SK-N-SH treated with all-trans-retinoic acid at 6 μM for 48 hours (cell line): ENCODE measurements around the gene GALNT11.

ENCODE experiments used
- ATAC-seq: fragments of 200-7000 bp; cut with Tn5 transposase; 3 replicates; pipeline ENCODE4 v1.9.1; 2020; ENCODE audit warnings: mild to moderate bottlenecking, moderate library complexity
- ARNTL ChIP-seq: fragments of 450-650 bp; formaldehyde crosslinking; IDR thresholded peaks from 2 replicates; pipeline ENCODE4 v1.5.0; 2020; ENCODE audit warnings: low read depth, mild to moderate bottlenecking, moderate library complexity, borderline replicate concordance
- BACH2 ChIP-seq: fragments of 250-450 bp; sonication (Bioruptor Pico); IDR thresholded peaks from 2 replicates; pipeline ENCODE4 v1.9.0; 2021; ENCODE audit warnings: mild to moderate bottlenecking, borderline replicate concordance
- CSDC2 ChIP-seq: fragments of 250-450 bp; sonication (Bioruptor Pico); IDR thresholded peaks from 2 replicates; pipeline ENCODE4 v1.5.0; 2020; ENCODE audit warnings: mild to moderate bottlenecking, moderate library complexity
- ESRRG ChIP-seq: fragments of 250-450 bp; sonication (Bioruptor Pico); IDR thresholded peaks from 2 replicates; pipeline ENCODE4 v1.6.1; 2021; ENCODE audit warnings: mild to moderate bottlenecking
- GLIS3 ChIP-seq: fragments of 250-450 bp; sonication (Bioruptor Pico); IDR thresholded peaks from 2 replicates; pipeline ENCODE4 v1.5.0; 2020; ENCODE audit warnings: mild to moderate bottlenecking, moderate library complexity
- ISL1 ChIP-seq: fragments of 250-450 bp; sonication (Bioruptor Pico); IDR thresholded peaks from 2 replicates; pipeline ENCODE4 v2.1.2; 2022; ENCODE audit warnings: mild to moderate bottlenecking, moderate library complexity
- OSR1 ChIP-seq: fragments of 250-450 bp; sonication (Bioruptor Pico); IDR thresholded peaks from 2 replicates; pipeline ENCODE4 v1.8.0; 2022; ENCODE audit warnings: moderate library complexity, mild to moderate bottlenecking, inconsistent platforms
- PPARA ChIP-seq: fragments of 250-450 bp; sonication (Bioruptor Pico); IDR thresholded peaks from 2 replicates; pipeline ENCODE4 v1.5.0; 2020; ENCODE audit warnings: mild to moderate bottlenecking, borderline replicate concordance
- RARB ChIP-seq: fragments of 250-450 bp; sonication (Bioruptor Pico); IDR thresholded peaks from 2 replicates; pipeline ENCODE4 v1.8.0; 2021; ENCODE audit warnings: mild to moderate bottlenecking, moderate library complexity
- SNAI2 ChIP-seq: fragments of 250-450 bp; sonication (Bioruptor Pico); IDR thresholded peaks from 2 replicates; pipeline ENCODE4 v1.5.0; 2020; ENCODE audit warnings: mild to moderate bottlenecking, moderate library complexity
- TCF4 ChIP-seq: fragments of 250-450 bp; sonication (Bioruptor Pico); IDR thresholded peaks from 2 replicates; pipeline ENCODE4 v1.8.0; 2021; ENCODE audit warnings: mild to moderate bottlenecking, moderate library complexity, borderline replicate concordance
- TOX ChIP-seq: fragments of 250-450 bp; sonication (Bioruptor Pico); IDR thresholded peaks from 2 replicates; pipeline ENCODE4 v1.8.0; 2021; ENCODE audit warnings: mild to moderate bottlenecking, moderate library complexity, borderline replicate concordance
- ZC3H10 ChIP-seq: fragments of 250-450 bp; sonication (Bioruptor Pico); IDR thresholded peaks from 2 replicates; pipeline ENCODE4 v1.5.1; 2021; ENCODE audit warnings: mild to moderate bottlenecking, moderate library complexity
- ZFP3 ChIP-seq: fragments of 250-450 bp; sonication (Bioruptor Pico); IDR thresholded peaks from 2 replicates; pipeline ENCODE4 v1.5.0; 2020; ENCODE audit warnings: mild to moderate bottlenecking, moderate library complexity
- ZFP30 ChIP-seq: fragments of 450-650 bp; formaldehyde crosslinking; IDR thresholded peaks from 2 replicates; pipeline ENCODE4 v1.5.0; 2022; ENCODE audit warnings: mild to moderate bottlenecking, moderate library complexity
- ZNF565 ChIP-seq: fragments of 450-650 bp; formaldehyde crosslinking; conservative IDR thresholded peaks from 2 replicates; pipeline ENCODE4 v1.5.0; 2020; ENCODE audit warnings: low read depth, mild to moderate bottlenecking, moderate library complexity
- ZNF70 ChIP-seq: fragments of 450-650 bp; formaldehyde crosslinking; IDR thresholded peaks from 2 replicates; pipeline ENCODE4 v1.5.0; 2020; ENCODE audit warnings: mild to moderate bottlenecking, moderate library complexity
- ZNF8 ChIP-seq: fragments of 450-650 bp; formaldehyde crosslinking; IDR thresholded peaks from 2 replicates; pipeline ENCODE4 v1.5.0; 2020; ENCODE audit warnings: mild to moderate bottlenecking, moderate library complexity
- TF ChIP-seq, protein P1 (sequence below): fragments of 250-450 bp; sonication (Bioruptor Pico); IDR thresholded peaks from 2 replicates; pipeline ENCODE4 v1.8.0; 2020; ENCODE audit warnings: mild to moderate bottlenecking, moderate library complexity, borderline replicate concordance
- TF ChIP-seq, protein P2 (sequence below): fragments of 250-450 bp; sonication (Bioruptor Pico); IDR thresholded peaks from 2 replicates; pipeline ENCODE4 v1.5.1; 2020; ENCODE audit warnings: low read depth, mild to moderate bottlenecking, moderate library complexity
- TF ChIP-seq, protein P3 (sequence below): fragments of 250-450 bp; sonication (Bioruptor Pico); IDR thresholded peaks from 2 replicates; pipeline ENCODE4 v1.5.0; 2020; ENCODE audit warnings: mild to moderate bottlenecking, moderate library complexity
- TF ChIP-seq, protein P4 (sequence below): fragments of 250-450 bp; sonication (Bioruptor Pico); IDR thresholded peaks from 2 replicates; pipeline ENCODE4 v1.5.1; 2021; ENCODE audit warnings: mild to moderate bottlenecking, moderate library complexity

The GALNT11 gene

GRCh38 chr7:152117356-152117755, 91.9 kb downstream of the GALNT11 start:
- no peak for ATAC-seq
- TF ChIP-seq ZNF70 (no peak), ZNF565 (CRISPR knock-in tag) (no peak), TCF4 (no peak), TOX (CRISPR knock-in tag) (no peak), ZC3H10 (no peak), OSR1 (CRISPR knock-in tag) (no peak), ISL1 (CRISPR knock-in tag) (no peak), ARNTL (CRISPR knock-in tag) (no peak), CSDC2 (CRISPR knock-in tag) (no peak), GLIS3 (CRISPR knock-in tag) (no peak), ESRRG (CRISPR knock-in tag) (no peak), ZNF8 (no peak), ZFP3 (no peak), RARB (CRISPR knock-in tag) (no peak), PPARA (CRISPR knock-in tag) (no peak)
- TF ChIP-seq, protein P1, sequence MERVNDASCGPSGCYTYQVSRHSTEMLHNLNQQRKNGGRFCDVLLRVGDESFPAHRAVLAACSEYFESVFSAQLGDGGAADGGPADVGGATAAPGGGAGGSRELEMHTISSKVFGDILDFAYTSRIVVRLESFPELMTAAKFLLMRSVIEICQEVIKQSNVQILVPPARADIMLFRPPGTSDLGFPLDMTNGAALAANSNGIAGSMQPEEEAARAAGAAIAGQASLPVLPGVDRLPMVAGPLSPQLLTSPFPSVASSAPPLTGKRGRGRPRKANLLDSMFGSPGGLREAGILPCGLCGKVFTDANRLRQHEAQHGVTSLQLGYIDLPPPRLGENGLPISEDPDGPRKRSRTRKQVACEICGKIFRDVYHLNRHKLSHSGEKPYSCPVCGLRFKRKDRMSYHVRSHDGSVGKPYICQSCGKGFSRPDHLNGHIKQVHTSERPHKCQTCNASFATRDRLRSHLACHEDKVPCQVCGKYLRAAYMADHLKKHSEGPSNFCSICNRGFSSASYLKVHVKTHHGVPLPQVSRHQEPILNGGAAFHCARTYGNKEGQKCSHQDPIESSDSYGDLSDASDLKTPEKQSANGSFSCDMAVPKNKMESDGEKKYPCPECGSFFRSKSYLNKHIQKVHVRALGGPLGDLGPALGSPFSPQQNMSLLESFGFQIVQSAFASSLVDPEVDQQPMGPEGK = no peak
- TF ChIP-seq, protein P2, sequence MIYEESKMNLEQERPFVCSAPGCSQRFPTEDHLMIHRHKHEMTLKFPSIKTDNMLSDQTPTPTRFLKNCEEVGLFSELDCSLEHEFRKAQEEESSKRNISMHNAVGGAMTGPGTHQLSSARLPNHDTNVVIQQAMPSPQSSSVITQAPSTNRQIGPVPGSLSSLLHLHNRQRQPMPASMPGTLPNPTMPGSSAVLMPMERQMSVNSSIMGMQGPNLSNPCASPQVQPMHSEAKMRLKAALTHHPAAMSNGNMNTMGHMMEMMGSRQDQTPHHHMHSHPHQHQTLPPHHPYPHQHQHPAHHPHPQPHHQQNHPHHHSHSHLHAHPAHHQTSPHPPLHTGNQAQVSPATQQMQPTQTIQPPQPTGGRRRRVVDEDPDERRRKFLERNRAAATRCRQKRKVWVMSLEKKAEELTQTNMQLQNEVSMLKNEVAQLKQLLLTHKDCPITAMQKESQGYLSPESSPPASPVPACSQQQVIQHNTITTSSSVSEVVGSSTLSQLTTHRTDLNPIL = no peak
- TF ChIP-seq, protein P3, sequence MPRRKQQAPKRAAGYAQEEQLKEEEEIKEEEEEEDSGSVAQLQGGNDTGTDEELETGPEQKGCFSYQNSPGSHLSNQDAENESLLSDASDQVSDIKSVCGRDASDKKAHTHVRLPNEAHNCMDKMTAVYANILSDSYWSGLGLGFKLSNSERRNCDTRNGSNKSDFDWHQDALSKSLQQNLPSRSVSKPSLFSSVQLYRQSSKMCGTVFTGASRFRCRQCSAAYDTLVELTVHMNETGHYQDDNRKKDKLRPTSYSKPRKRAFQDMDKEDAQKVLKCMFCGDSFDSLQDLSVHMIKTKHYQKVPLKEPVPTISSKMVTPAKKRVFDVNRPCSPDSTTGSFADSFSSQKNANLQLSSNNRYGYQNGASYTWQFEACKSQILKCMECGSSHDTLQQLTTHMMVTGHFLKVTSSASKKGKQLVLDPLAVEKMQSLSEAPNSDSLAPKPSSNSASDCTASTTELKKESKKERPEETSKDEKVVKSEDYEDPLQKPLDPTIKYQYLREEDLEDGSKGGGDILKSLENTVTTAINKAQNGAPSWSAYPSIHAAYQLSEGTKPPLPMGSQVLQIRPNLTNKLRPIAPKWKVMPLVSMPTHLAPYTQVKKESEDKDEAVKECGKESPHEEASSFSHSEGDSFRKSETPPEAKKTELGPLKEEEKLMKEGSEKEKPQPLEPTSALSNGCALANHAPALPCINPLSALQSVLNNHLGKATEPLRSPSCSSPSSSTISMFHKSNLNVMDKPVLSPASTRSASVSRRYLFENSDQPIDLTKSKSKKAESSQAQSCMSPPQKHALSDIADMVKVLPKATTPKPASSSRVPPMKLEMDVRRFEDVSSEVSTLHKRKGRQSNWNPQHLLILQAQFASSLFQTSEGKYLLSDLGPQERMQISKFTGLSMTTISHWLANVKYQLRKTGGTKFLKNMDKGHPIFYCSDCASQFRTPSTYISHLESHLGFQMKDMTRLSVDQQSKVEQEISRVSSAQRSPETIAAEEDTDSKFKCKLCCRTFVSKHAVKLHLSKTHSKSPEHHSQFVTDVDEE (CRISPR knock-in tag) = no peak

GRCh38 chr7:152120210-152120609, 94.7 kb downstream of the GALNT11 start:
- ATAC-seq = no peak; the same call in 2 of the 3 replicates
- no peak for TF ChIP-seq GLIS3 (CRISPR knock-in tag)
- TF ChIP-seq TOX (CRISPR knock-in tag) = no peak

GRCh38 chr7:152120776-152121175, 95.3 kb downstream of the GALNT11 start:
- no peak for TF ChIP-seq OSR1 (CRISPR knock-in tag)
- TF ChIP-seq SNAI2 = no peak
- TF ChIP-seq ISL1 (CRISPR knock-in tag) = no peak
- TF ChIP-seq, protein P4, sequence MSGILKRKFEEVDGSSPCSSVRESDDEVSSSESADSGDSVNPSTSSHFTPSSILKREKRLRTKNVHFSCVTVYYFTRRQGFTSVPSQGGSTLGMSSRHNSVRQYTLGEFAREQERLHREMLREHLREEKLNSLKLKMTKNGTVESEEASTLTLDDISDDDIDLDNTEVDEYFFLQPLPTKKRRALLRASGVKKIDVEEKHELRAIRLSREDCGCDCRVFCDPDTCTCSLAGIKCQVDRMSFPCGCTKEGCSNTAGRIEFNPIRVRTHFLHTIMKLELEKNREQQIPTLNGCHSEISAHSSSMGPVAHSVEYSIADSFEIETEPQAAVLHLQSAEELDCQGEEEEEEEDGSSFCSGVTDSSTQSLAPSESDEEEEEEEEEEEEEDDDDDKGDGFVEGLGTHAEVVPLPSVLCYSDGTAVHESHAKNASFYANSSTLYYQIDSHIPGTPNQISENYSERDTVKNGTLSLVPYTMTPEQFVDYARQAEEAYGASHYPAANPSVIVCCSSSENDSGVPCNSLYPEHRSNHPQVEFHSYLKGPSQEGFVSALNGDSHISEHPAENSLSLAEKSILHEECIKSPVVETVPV (CRISPR knock-in tag) = no peak
- no peak for TF ChIP-seq TCF4
- no peak for TF ChIP-seq CSDC2 (CRISPR knock-in tag)
- no peak for TF ChIP-seq GLIS3 (CRISPR knock-in tag)
- no peak for TF ChIP-seq PPARA (CRISPR knock-in tag)
- TF ChIP-seq, all 23 proteins: peak for 0
- no peak for ATAC-seq

DNA sequence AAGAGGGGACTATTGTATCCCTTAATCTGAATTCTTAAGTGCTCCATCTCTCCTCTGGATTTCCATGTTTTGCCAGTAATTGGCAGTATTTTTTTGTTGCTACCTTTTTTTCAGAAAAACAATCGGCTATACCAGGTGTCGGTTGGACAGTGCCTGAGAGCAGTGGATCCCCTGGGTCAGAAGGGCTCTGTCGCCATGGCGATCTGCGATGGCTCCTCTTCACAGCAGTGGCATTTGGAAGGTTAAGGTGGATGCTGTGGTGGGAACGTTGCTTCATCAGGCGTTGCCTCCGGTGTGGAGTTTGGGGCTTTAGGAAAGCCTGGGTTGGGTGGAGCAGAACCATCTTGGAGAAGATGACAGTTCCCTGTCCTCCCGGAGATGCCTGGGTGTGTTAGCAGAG, 96.0 kb downstream of the GALNT11 start:
- no peak for TF ChIP-seq ZNF565 (CRISPR knock-in tag)
- TF ChIP-seq ZC3H10 = no peak
- TF ChIP-seq OSR1 (CRISPR knock-in tag) = no peak
- TF ChIP-seq ZNF70 = no peak
- no peak for TF ChIP-seq TOX (CRISPR knock-in tag)
- TF ChIP-seq BACH2 (CRISPR knock-in tag) = no peak
- TF ChIP-seq ZFP30 (CRISPR knock-in tag) = no peak
- TF ChIP-seq ESRRG (CRISPR knock-in tag) = no peak
- ATAC-seq = no peak
